H9 (cell line): ENCODE data around the gene SLAIN1. TPM values are rescaled to one million over a fixed set of nuclear protein-coding genes. Genes with fewer than 3 reads are reported as not detected.
"Not testable (repeated sequence)": the region's sequence is repeated elsewhere in the genome, so short reads cannot be mapped to it uniquely, and the experiment has no call there.

Experiments
- DNase-seq: peaks from one replicate; pipeline ENCODE4 v3.0.0-alpha.2; 2017
- H2AFZ ChIP-seq: one replicate; pipeline ENCODE4 v1.6.1; 2013; ENCODE audit warnings: mild to moderate bottlenecking, low read length, control low read depth, moderate library complexity
- H2AK5ac ChIP-seq: 2 replicates; pipeline ENCODE4 v1.6.1; 2013; ENCODE audit warnings: low read length, control low read depth, mixed read lengths; ENCODE audit not compliant: insufficient read length
- H2BK120ac ChIP-seq: one replicate; pipeline ENCODE4 v1.6.1; 2013; ENCODE audit warnings: low read depth, mild to moderate bottlenecking, low read length, control low read depth, inconsistent platforms; ENCODE audit not compliant: poor library complexity, severe bottlenecking
- H2BK12ac ChIP-seq: 2 replicates; pipeline ENCODE4 v1.6.1; 2013; ENCODE audit warnings: low read length, control low read depth, mixed read lengths, low read depth; ENCODE audit not compliant: insufficient read length
- H2BK15ac ChIP-seq: 2 replicates; pipeline ENCODE4 v1.6.1; 2013; ENCODE audit warnings: low read depth, low read length, control low read depth
- H2BK20ac ChIP-seq: one replicate; pipeline ENCODE4 v1.6.1; 2013; ENCODE audit warnings: low read depth, mild to moderate bottlenecking, low read length, control low read depth, inconsistent platforms; ENCODE audit not compliant: poor library complexity, severe bottlenecking
- H2BK5ac ChIP-seq: 2 replicates; pipeline ENCODE4 v1.6.1; 2013; ENCODE audit warnings: low read length, control low read depth, mixed read lengths; ENCODE audit not compliant: insufficient read length
- H3K14ac ChIP-seq: 2 replicates; pipeline ENCODE4 v1.6.1; 2013; ENCODE audit warnings: low read length, control low read depth; ENCODE audit not compliant: insufficient read depth
- H3K18ac ChIP-seq: 2 replicates; pipeline ENCODE4 v1.6.1; 2013; ENCODE audit warnings: low read depth, mild to moderate bottlenecking, mixed read lengths, low read length, control low read depth; ENCODE audit not compliant: insufficient read length
- H3K23ac ChIP-seq: 2 replicates; pipeline ENCODE4 v1.6.1; 2013; ENCODE audit warnings: low read length, control low read depth, mixed read lengths, low read depth; ENCODE audit not compliant: insufficient read length
- H3K23me2 ChIP-seq: 2 replicates; pipeline ENCODE4 v1.6.1; 2013; ENCODE audit warnings: low read depth, mild to moderate bottlenecking, mixed read lengths, low read length, control low read depth; ENCODE audit not compliant: insufficient read length, poor library complexity, severe bottlenecking
- H3K27ac ChIP-seq: 2 replicates; pipeline ENCODE4 v1.5.1; 2013; ENCODE audit warnings: low read length, control low read depth, mixed read lengths, low read depth; ENCODE audit not compliant: insufficient read length
- H3K27me3 ChIP-seq: 2 replicates; pipeline ENCODE4 v1.6.1; 2013; ENCODE audit warnings: low read length, control low read depth, inconsistent platforms; ENCODE audit not compliant: insufficient read depth
- H3K4ac ChIP-seq: 2 replicates; pipeline ENCODE4 v1.6.1; 2013; ENCODE audit warnings: low read depth, mild to moderate bottlenecking, control low read depth, inconsistent platforms, low read length, moderate library complexity
- H3K4me1 ChIP-seq: 2 replicates; pipeline ENCODE4 v1.6.1; 2013; ENCODE audit warnings: low read length, control low read depth, inconsistent platforms; ENCODE audit not compliant: insufficient read depth
- H3K4me2 ChIP-seq: 2 replicates; pipeline ENCODE4 v1.6.1; 2013; ENCODE audit warnings: low read length, control low read depth, mixed read lengths; ENCODE audit not compliant: insufficient read length, insufficient read depth
- H3K56ac ChIP-seq: 2 replicates; pipeline ENCODE4 v1.6.1; 2013; ENCODE audit warnings: low read depth, mild to moderate bottlenecking, mixed read lengths, low read length, control low read depth; ENCODE audit not compliant: insufficient read length
- H3K79me1 ChIP-seq: 2 replicates; pipeline ENCODE4 v1.6.1; 2013; ENCODE audit warnings: low read depth, mild to moderate bottlenecking, moderate library complexity, low read length, control low read depth, inconsistent platforms; ENCODE audit not compliant: insufficient read depth, poor library complexity, severe bottlenecking
- H3K79me2 ChIP-seq: 2 replicates; pipeline ENCODE4 v1.6.1; 2013; ENCODE audit warnings: low read length, control low read depth, inconsistent platforms; ENCODE audit not compliant: insufficient read depth
- H3K9ac ChIP-seq: 2 replicates; pipeline ENCODE4 v1.6.1; 2013; ENCODE audit warnings: low read length, control low read depth, mixed read lengths; ENCODE audit not compliant: insufficient read length; ENCODE audit errors: extremely low read depth
- H3K9me3 ChIP-seq: one replicate; pipeline ENCODE4 v1.6.1; 2013; ENCODE audit warnings: low read depth, low read length, inconsistent platforms; ENCODE audit not compliant: control insufficient read depth
- H3T11ph ChIP-seq: one replicate; pipeline ENCODE4 v1.6.1; 2013; ENCODE audit warnings: mild to moderate bottlenecking, low read length, control low read depth, inconsistent platforms
- H4K20me1 ChIP-seq: one replicate; pipeline ENCODE4 v1.6.1; 2013; ENCODE audit not compliant: control insufficient read depth, insufficient read length, insufficient read depth
- H4K5ac ChIP-seq: 2 replicates; pipeline ENCODE4 v1.6.1; 2013; ENCODE audit warnings: low read depth, mild to moderate bottlenecking, mixed read lengths, low read length, control low read depth; ENCODE audit not compliant: insufficient read length
- H4K8ac ChIP-seq: replicated peaks from 2 replicates; pipeline ENCODE4 v1.6.1; 2013; ENCODE audit warnings: low read length, control low read depth, mixed read lengths, low read depth; ENCODE audit not compliant: insufficient read length
- H4K91ac ChIP-seq: 2 replicates; pipeline ENCODE4 v1.6.1; 2013; ENCODE audit warnings: low read depth, mild to moderate bottlenecking, moderate library complexity, mixed read lengths, low read length, control low read depth; ENCODE audit not compliant: insufficient read length
- H3K27ac Mint-ChIP-seq, 3 experiments: 2 replicates in 2 of 3; 3 replicates in 1 of 3; pipeline ENCODE4 v1.8.0; 2020 to 2021; ENCODE audit warnings: mixed read lengths in 3 of 3, mild to moderate bottlenecking in 1 of 3, moderate library complexity in 1 of 3
- H3K27me3 Mint-ChIP-seq: 2 replicates; pipeline ENCODE4 v1.8.0; 2021; ENCODE audit warnings: low read depth, mild to moderate bottlenecking, moderate library complexity, mixed read lengths
- H3K36me3 Mint-ChIP-seq, 3 experiments: 2 replicates in 2 of 3; 3 replicates in 1 of 3; pipeline ENCODE4 v1.8.0; 2020 to 2021; ENCODE audit warnings: low read depth in 3 of 3, mixed read lengths in 3 of 3; ENCODE audit not compliant: insufficient read depth in 1 of 3
- H3K4me1 Mint-ChIP-seq, 2 experiments: 2 replicates each; pipeline ENCODE4 v1.8.0; 2020; ENCODE audit warnings: mixed read lengths in 2 of 2
- H3K4me3 Mint-ChIP-seq, 2 experiments: 2 replicates in 1 of 2; 3 replicates in 1 of 2; pipeline ENCODE4 v1.8.0; 2020 to 2021; ENCODE audit warnings: mild to moderate bottlenecking in 2 of 2, mixed read lengths in 2 of 2, moderate library complexity in 1 of 2
- H3K9me3 Mint-ChIP-seq, 2 experiments: 2 replicates in 1 of 2; 3 replicates in 1 of 2; pipeline ENCODE4 v1.8.0; 2020; ENCODE audit warnings: mild to moderate bottlenecking in 2 of 2, mixed read lengths in 2 of 2, moderate library complexity in 1 of 2
- WGBS: extraction: QIAGEN DNeasy Blood & Tissue Kit; methylation state at CpG from one replicate; pipeline ENCODE4 v1.1.7; 2013; ENCODE audit warnings: missing lambda C conversion rate, low lambda C conversion rate, mixed read lengths; ENCODE audit not compliant: insufficient read length; ENCODE audit errors: extremely low coverage; 5-methylcytosine and 5-hydroxymethylcytosine counted together
- total RNA-seq: library from RNA; stranded (reverse); gene quantifications from 2 replicates; pipeline ENCODE4 v1.2.1, GENCODE V29; 2021
- TF ChIP-seq, protein P1 (sequence below): fragments of 200-600 bp; sonication (generic); conservative IDR thresholded peaks from 3 replicates; pipeline ENCODE4 v1.8.0; 2021; ENCODE audit warnings: antibody characterized with exemption, mild to moderate bottlenecking

Gene SLAIN1
- total RNA-seq, 1 experiment from 2014 or later, result 23.2 TPM

DNA sequence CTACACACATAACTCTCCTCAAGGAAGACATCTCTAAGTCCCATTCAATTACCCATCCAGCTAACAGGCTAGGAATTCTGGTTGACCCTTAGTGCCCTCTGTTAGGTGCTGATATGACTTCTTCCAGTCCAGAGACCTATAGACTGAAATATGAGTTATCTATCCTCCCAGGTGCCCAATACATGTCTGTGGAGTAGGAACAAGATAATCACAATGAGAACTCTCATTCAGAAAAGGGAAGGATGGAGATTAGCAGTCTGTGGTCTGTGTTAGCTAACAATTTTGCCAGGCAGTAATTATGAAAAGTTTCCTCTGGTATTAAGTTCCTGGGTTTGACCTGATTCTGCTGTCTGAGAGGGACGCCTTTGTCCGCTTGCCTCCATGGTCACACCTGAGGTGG lies 44.2 kb upstream of the SLAIN1 start:
- no peak overlapping the region for H3K18ac ChIP-seq
- H3K14ac ChIP-seq, result no peak overlapping the region
- H3K4me1 ChIP-seq, result no peaks in the 10 kb centered on the region
- no peak overlapping the region for H2BK12ac ChIP-seq
- Mint-ChIP-seq H3K9me3 (peaks cover 7 to 11% of the 10 kb centered on the region in 2 experiments), H3K4me3 (no peak overlapping the region), H3K36me3 (peaks cover 0 to 7% (median 2%) of the 10 kb centered on the region in 3 experiments; a peak in 3 of 7 replicates), H3K27me3 (no peaks in the 10 kb centered on the region), H3K4me1 (no peaks in the 10 kb centered on the region), H3K27ac (no peak overlapping the region)
- H4K91ac ChIP-seq, result no peak overlapping the region
- H3K4ac ChIP-seq, result no peak overlapping the region
- H4K8ac ChIP-seq, result no peak overlapping the region
- H3K9ac ChIP-seq, result no peak overlapping the region
- H4K5ac ChIP-seq, result no peak overlapping the region
- H3K9me3 ChIP-seq, result no peaks in the 10 kb centered on the region
- H3K23me2 ChIP-seq, result no peaks in the 10 kb centered on the region
- no peak overlapping the region for H2BK120ac ChIP-seq
- H3K23ac ChIP-seq, result no peak overlapping the region
- H2AK5ac ChIP-seq, result no peak overlapping the region
- no peak overlapping the region for H2BK20ac ChIP-seq
- TF ChIP-seq, protein P1, sequence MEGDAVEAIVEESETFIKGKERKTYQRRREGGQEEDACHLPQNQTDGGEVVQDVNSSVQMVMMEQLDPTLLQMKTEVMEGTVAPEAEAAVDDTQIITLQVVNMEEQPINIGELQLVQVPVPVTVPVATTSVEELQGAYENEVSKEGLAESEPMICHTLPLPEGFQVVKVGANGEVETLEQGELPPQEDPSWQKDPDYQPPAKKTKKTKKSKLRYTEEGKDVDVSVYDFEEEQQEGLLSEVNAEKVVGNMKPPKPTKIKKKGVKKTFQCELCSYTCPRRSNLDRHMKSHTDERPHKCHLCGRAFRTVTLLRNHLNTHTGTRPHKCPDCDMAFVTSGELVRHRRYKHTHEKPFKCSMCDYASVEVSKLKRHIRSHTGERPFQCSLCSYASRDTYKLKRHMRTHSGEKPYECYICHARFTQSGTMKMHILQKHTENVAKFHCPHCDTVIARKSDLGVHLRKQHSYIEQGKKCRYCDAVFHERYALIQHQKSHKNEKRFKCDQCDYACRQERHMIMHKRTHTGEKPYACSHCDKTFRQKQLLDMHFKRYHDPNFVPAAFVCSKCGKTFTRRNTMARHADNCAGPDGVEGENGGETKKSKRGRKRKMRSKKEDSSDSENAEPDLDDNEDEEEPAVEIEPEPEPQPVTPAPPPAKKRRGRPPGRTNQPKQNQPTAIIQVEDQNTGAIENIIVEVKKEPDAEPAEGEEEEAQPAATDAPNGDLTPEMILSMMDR, result no peak
- no peak overlapping the region for H3K56ac ChIP-seq
- no peak overlapping the region for H3T11ph ChIP-seq
- no peaks in the 10 kb centered on the region for H4K20me1 ChIP-seq
- no peaks in the 10 kb centered on the region for H3K27me3 ChIP-seq
- H3K4me2 ChIP-seq, result no peak overlapping the region
- no peaks in the 10 kb centered on the region for H3K79me2 ChIP-seq
- H3K79me1 ChIP-seq, result no peaks in the 10 kb centered on the region
- no peak overlapping the region for H2BK5ac ChIP-seq
- H3K27ac ChIP-seq, result no peak overlapping the region
- WGBS, result no CpG with 5 or more reads among the region's 2 CpGs
- H2BK15ac ChIP-seq, result no peak overlapping the region
- no peak for DNase-seq
- H2AFZ ChIP-seq, result no peak overlapping the region

DNA sequence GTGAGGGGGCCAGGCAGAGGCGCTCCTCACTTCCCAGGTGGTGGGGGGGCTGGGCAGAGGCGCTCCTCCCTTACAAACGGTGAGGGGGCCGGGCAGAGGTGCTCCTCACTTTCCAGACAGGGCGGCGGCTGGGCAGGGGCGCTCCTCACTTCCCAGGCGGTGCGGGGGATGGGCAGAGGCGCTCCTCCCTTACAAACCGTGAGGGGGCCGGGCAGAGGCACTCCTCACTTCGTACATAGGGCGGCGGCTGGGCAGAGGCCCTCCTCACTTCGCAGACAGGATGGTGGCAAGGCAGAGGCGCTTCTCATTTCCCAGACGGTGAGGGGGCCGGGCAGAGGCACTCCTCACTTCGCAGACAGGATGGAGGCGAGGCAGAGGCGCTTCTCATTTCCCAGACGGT lies 37.5 kb upstream of the SLAIN1 start:
- H3K36me3 Mint-ChIP-seq, H3K4me3 Mint-ChIP-seq, H3K4me1 Mint-ChIP-seq: not testable (repeated sequence)

More for the DNA sequence above, 37.5 kb upstream of the SLAIN1 start:
- H4K5ac ChIP-seq, H3K79me2 ChIP-seq, H2BK5ac ChIP-seq, H3K27me3 Mint-ChIP-seq, H3K4me1 ChIP-seq, H3K27me3 ChIP-seq, H4K91ac ChIP-seq, H3K14ac ChIP-seq, H2BK15ac ChIP-seq, H3K23me2 ChIP-seq, H2BK12ac ChIP-seq, H4K20me1 ChIP-seq, H3T11ph ChIP-seq, H3K27ac ChIP-seq, H2BK20ac ChIP-seq, H3K56ac ChIP-seq, H3K4me2 ChIP-seq, H2BK120ac ChIP-seq, H2AFZ ChIP-seq, DNase-seq, H3K27ac Mint-ChIP-seq, H3K79me1 ChIP-seq, H3K23ac ChIP-seq, H3K18ac ChIP-seq, H3K9ac ChIP-seq, H3K9me3 ChIP-seq, H2AK5ac ChIP-seq, H3K4ac ChIP-seq, H4K8ac ChIP-seq: not testable (repeated sequence)
- H3K9me3 Mint-ChIP-seq, result peaks cover 13 to 16% of the 10 kb centered on the region in 2 experiments; a peak in 4 of 5 replicates
- no CpG with 5 or more reads among the region's 23 CpGs for WGBS
